SK-N-SH treated with all-trans-retinoic acid at 6 μM for 48 hours (cell line): ENCODE results near the gene ZNF541.

Experiments
- ATAC-seq: fragments of 200-7000 bp; cut with Tn5 transposase; 3 replicates; pipeline ENCODE4 v1.9.1; 2020; ENCODE audit warnings: mild to moderate bottlenecking, moderate library complexity
- ARNTL ChIP-seq: fragments of 450-650 bp; formaldehyde crosslinking; IDR thresholded peaks from 2 replicates; pipeline ENCODE4 v1.5.0; 2020; ENCODE audit warnings: low read depth, mild to moderate bottlenecking, moderate library complexity, borderline replicate concordance
- BACH2 ChIP-seq: fragments of 250-450 bp; sonication (Bioruptor Pico); IDR thresholded peaks from 2 replicates; pipeline ENCODE4 v1.9.0; 2021; ENCODE audit warnings: mild to moderate bottlenecking, borderline replicate concordance
- CSDC2 ChIP-seq: fragments of 250-450 bp; sonication (Bioruptor Pico); IDR thresholded peaks from 2 replicates; pipeline ENCODE4 v1.5.0; 2020; ENCODE audit warnings: mild to moderate bottlenecking, moderate library complexity
- CSRNP3 ChIP-seq: fragments of 250-450 bp; sonication (Bioruptor Pico); IDR thresholded peaks from 2 replicates; pipeline ENCODE4 v1.5.1; 2021; ENCODE audit warnings: mild to moderate bottlenecking, moderate library complexity
- ESRRG ChIP-seq: fragments of 250-450 bp; sonication (Bioruptor Pico); IDR thresholded peaks from 2 replicates; pipeline ENCODE4 v1.6.1; 2021; ENCODE audit warnings: mild to moderate bottlenecking
- GLIS3 ChIP-seq: fragments of 250-450 bp; sonication (Bioruptor Pico); IDR thresholded peaks from 2 replicates; pipeline ENCODE4 v1.5.0; 2020; ENCODE audit warnings: mild to moderate bottlenecking, moderate library complexity
- ISL1 ChIP-seq: fragments of 250-450 bp; sonication (Bioruptor Pico); IDR thresholded peaks from 2 replicates; pipeline ENCODE4 v2.1.2; 2022; ENCODE audit warnings: mild to moderate bottlenecking, moderate library complexity
- OSR1 ChIP-seq: fragments of 250-450 bp; sonication (Bioruptor Pico); IDR thresholded peaks from 2 replicates; pipeline ENCODE4 v1.8.0; 2022; ENCODE audit warnings: moderate library complexity, mild to moderate bottlenecking, inconsistent platforms
- PATZ1 ChIP-seq: fragments of 250-450 bp; sonication (Bioruptor Pico); IDR thresholded peaks from 2 replicates; pipeline ENCODE4 v1.8.0; 2020; ENCODE audit warnings: mild to moderate bottlenecking, moderate library complexity, borderline replicate concordance
- PPARA ChIP-seq: fragments of 250-450 bp; sonication (Bioruptor Pico); IDR thresholded peaks from 2 replicates; pipeline ENCODE4 v1.5.0; 2020; ENCODE audit warnings: mild to moderate bottlenecking, borderline replicate concordance
- RARB ChIP-seq: fragments of 250-450 bp; sonication (Bioruptor Pico); IDR thresholded peaks from 2 replicates; pipeline ENCODE4 v1.8.0; 2021; ENCODE audit warnings: mild to moderate bottlenecking, moderate library complexity
- SNAI2 ChIP-seq: fragments of 250-450 bp; sonication (Bioruptor Pico); IDR thresholded peaks from 2 replicates; pipeline ENCODE4 v1.5.0; 2020; ENCODE audit warnings: mild to moderate bottlenecking, moderate library complexity
- TCF4 ChIP-seq: fragments of 250-450 bp; sonication (Bioruptor Pico); IDR thresholded peaks from 2 replicates; pipeline ENCODE4 v1.8.0; 2021; ENCODE audit warnings: mild to moderate bottlenecking, moderate library complexity, borderline replicate concordance
- TOX ChIP-seq: fragments of 250-450 bp; sonication (Bioruptor Pico); IDR thresholded peaks from 2 replicates; pipeline ENCODE4 v1.8.0; 2021; ENCODE audit warnings: mild to moderate bottlenecking, moderate library complexity, borderline replicate concordance
- TSHZ2 ChIP-seq: fragments of 250-450 bp; sonication (Bioruptor Pico); IDR thresholded peaks from 2 replicates; pipeline ENCODE4 v1.5.0; 2020; ENCODE audit warnings: mild to moderate bottlenecking, moderate library complexity
- ZC3H10 ChIP-seq: fragments of 250-450 bp; sonication (Bioruptor Pico); IDR thresholded peaks from 2 replicates; pipeline ENCODE4 v1.5.1; 2021; ENCODE audit warnings: mild to moderate bottlenecking, moderate library complexity
- ZFP3 ChIP-seq: fragments of 250-450 bp; sonication (Bioruptor Pico); IDR thresholded peaks from 2 replicates; pipeline ENCODE4 v1.5.0; 2020; ENCODE audit warnings: mild to moderate bottlenecking, moderate library complexity
- ZFP30 ChIP-seq: fragments of 450-650 bp; formaldehyde crosslinking; IDR thresholded peaks from 2 replicates; pipeline ENCODE4 v1.5.0; 2022; ENCODE audit warnings: mild to moderate bottlenecking, moderate library complexity
- ZNF565 ChIP-seq: fragments of 450-650 bp; formaldehyde crosslinking; conservative IDR thresholded peaks from 2 replicates; pipeline ENCODE4 v1.5.0; 2020; ENCODE audit warnings: low read depth, mild to moderate bottlenecking, moderate library complexity
- ZNF70 ChIP-seq: fragments of 450-650 bp; formaldehyde crosslinking; IDR thresholded peaks from 2 replicates; pipeline ENCODE4 v1.5.0; 2020; ENCODE audit warnings: mild to moderate bottlenecking, moderate library complexity
- ZNF8 ChIP-seq: fragments of 450-650 bp; formaldehyde crosslinking; IDR thresholded peaks from 2 replicates; pipeline ENCODE4 v1.5.0; 2020; ENCODE audit warnings: mild to moderate bottlenecking, moderate library complexity
- TF ChIP-seq, protein P1 (sequence below): fragments of 250-450 bp; sonication (Bioruptor Pico); IDR thresholded peaks from 2 replicates; pipeline ENCODE4 v1.8.0; 2021; ENCODE audit warnings: low read depth, mild to moderate bottlenecking, moderate library complexity, borderline replicate concordance

The ZNF541 gene

DNA sequence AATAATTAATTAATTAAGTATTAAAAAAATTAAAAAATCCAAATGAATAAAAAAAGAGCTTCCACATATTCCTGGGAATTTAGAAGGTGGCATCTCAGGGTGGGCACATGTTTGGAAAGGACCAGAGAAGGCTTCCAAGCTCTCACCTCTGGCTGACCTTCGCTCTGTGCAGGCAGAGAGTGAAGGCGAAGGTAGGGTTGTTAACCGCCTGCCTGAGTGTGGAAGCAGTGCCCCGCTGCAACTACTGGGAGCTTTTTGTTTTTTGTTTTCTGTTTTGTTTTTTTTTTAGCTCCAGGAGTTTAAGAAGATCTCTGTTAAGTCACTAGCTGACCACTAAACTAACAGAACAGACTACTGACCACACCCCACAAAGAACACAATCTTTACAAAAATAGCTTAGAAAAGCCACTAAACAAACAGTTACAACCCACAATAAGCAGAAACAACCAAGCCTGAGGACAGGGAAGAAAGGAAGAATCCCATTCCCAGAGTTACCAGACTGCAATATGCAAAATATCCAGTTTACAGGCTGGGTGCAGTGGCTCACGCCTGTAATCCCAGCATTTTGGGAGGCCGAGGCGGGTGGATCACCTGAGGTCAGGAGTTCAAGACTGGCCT is 11.4 kb downstream of the ZNF541 start:
- TF ChIP-seq ZFP30 (CRISPR knock-in tag) (no peak), OSR1 (no peak), ZFP3 (CRISPR knock-in tag) (no peak), ARNTL (CRISPR knock-in tag) (no peak), CSRNP3 (no peak), RARB (CRISPR knock-in tag) (no peak)
- TF ChIP-seq, all 23 proteins: peak for 0
- ATAC-seq = no peak

GRCh38 chr19:47560999-47561398 is 11.9 kb downstream of the ZNF541 start:
- ATAC-seq = no peak
- TF ChIP-seq ZNF565 (CRISPR knock-in tag) (no peak), ZNF8 (no peak), PPARA (CRISPR knock-in tag) (no peak), CSDC2 (CRISPR knock-in tag) (no peak), OSR1 (no peak), ARNTL (CRISPR knock-in tag) (no peak), CSRNP3 (no peak), ISL1 (CRISPR knock-in tag) (no peak), SNAI2 (no peak), ZFP30 (CRISPR knock-in tag) (no peak), BACH2 (CRISPR knock-in tag) (no peak), RARB (CRISPR knock-in tag) (no peak), TOX (CRISPR knock-in tag) (no peak), ESRRG (CRISPR knock-in tag) (no peak), TCF4 (CRISPR knock-in tag) (no peak), ZNF70 (CRISPR knock-in tag) (no peak), PATZ1 (no peak)
- TF ChIP-seq, protein P1, sequence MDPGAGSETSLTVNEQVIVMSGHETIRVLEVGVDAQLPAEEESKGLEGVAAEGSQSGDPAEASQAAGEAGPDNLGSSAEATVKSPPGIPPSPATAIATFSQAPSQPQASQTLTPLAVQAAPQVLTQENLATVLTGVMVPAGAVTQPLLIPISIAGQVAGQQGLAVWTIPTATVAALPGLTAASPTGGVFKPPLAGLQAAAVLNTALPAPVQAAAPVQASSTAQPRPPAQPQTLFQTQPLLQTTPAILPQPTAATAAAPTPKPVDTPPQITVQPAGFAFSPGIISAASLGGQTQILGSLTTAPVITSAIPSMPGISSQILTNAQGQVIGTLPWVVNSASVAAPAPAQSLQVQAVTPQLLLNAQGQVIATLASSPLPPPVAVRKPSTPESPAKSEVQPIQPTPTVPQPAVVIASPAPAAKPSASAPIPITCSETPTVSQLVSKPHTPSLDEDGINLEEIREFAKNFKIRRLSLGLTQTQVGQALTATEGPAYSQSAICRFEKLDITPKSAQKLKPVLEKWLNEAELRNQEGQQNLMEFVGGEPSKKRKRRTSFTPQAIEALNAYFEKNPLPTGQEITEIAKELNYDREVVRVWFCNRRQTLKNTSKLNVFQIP = no peak

DNA sequence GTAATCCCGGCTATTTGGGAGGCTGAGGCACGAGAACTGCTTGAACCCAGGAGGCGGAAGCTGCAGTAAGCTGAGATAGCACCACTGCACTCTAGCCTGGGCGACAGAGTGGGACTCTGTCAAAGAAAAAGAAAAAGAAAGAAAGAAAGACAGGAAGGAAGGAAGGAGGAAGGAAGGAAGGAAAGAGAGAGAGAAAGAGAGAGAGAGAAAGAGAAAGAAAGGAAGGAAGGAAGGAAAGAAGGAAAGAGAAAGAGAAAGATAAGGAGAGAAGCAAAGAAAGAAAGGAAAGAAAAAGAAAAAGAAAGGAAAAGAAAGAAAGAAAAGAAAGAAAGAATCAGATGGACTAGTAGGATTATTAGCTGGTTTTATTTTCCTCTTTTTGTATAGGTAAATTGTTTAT is 22.8 kb downstream of the ZNF541 start:
- TF ChIP-seq TCF4 (CRISPR knock-in tag) (no peak), GLIS3 (CRISPR knock-in tag) (no peak), TSHZ2 (CRISPR knock-in tag) (no peak), ZC3H10 (no peak), PATZ1 (no peak), ZFP30 (CRISPR knock-in tag) (no peak), OSR1 (no peak), ZNF565 (CRISPR knock-in tag) (no peak)
- no peak for ATAC-seq
